Measurements from ENCODE around the gene SLC41A3.
"Not testable (repeated sequence)": the region's sequence is repeated elsewhere in the genome, so short reads cannot be mapped to it uniquely, and the experiment has no call there.

SLC41A3 gene

GRCh38 chr3:126082362-126083137 is 1.4 kb downstream of the SLC41A3 start:
- DNase-seq (ENCODE audit: low read depth): no peak

GRCh38 chr3:126081618-126082361 is 2.1 kb downstream of the SLC41A3 start:
- DNase-seq (ENCODE audit: low read depth): no peak

- DNase-seq (ENCODE audit: low read depth): no peak
Observed at GRCh38 chr3:126080970-126081369, 3.0 kb downstream of the SLC41A3 start.

GRCh38 chr3:126078866-126079265 is 5.1 kb downstream of the SLC41A3 start:
- no peak for DNase-seq (ENCODE audit: low read depth)

GRCh38 chr3:126077754-126078153 is 6.2 kb downstream of the SLC41A3 start:
- DNase-seq (ENCODE audit: low read depth): no peak

- DNase-seq (ENCODE audit: low read depth): no peak
Observed at GRCh38 chr3:126076140-126076539, 7.8 kb downstream of the SLC41A3 start.

- DNase-seq (ENCODE audit: low read depth): no peak
Observed at GRCh38 chr3:126070146-126070545, 13.8 kb downstream of the SLC41A3 start.

- DNase-seq (ENCODE audit: low read depth): no peak
Observed at GRCh38 chr3:126067959-126068358, 16.0 kb downstream of the SLC41A3 start.

- DNase-seq (ENCODE audit: low read depth): not testable (repeated sequence)
Observed at GRCh38 chr3:126066676-126067075, 17.2 kb downstream of the SLC41A3 start.

- DNase-seq (ENCODE audit: low read depth): no peak
Observed at GRCh38 chr3:126065876-126066275, 18.0 kb downstream of the SLC41A3 start.

- DNase-seq (ENCODE audit: low read depth): no peak
Observed at GRCh38 chr3:126064627-126065258, 19.2 kb downstream of the SLC41A3 start.

- no peak for DNase-seq (ENCODE audit: low read depth)
Observed at GRCh38 chr3:126063358-126063965, 20.5 kb downstream of the SLC41A3 start.

- no peak for DNase-seq (ENCODE audit: low read depth)
Observed at GRCh38 chr3:126061301-126062032, 22.5 kb downstream of the SLC41A3 start.

GRCh38 chr3:126060613-126061145 is 23.2 kb downstream of the SLC41A3 start:
- no peak for DNase-seq (ENCODE audit: low read depth)

- DNase-seq (ENCODE audit: low read depth): no peak
Observed at GRCh38 chr3:126058666-126059065, 25.3 kb downstream of the SLC41A3 start.

GRCh38 chr3:126057936-126058335 is 26.0 kb downstream of the SLC41A3 start:
- DNase-seq (ENCODE audit: low read depth): no peak

- DNase-seq (ENCODE audit: low read depth): no peak
Observed at GRCh38 chr3:126057501-126057819, 26.5 kb downstream of the SLC41A3 start.

GRCh38 chr3:126056681-126057500 is 27.0 kb downstream of the SLC41A3 start:
- no peak for DNase-seq (ENCODE audit: low read depth)

- no peak for DNase-seq (ENCODE audit: low read depth)
Observed at GRCh38 chr3:126056088-126056487, 27.8 kb downstream of the SLC41A3 start.

GRCh38 chr3:126054870-126055269 is 29.1 kb downstream of the SLC41A3 start:
- DNase-seq (ENCODE audit: low read depth): no peak

Data from fibroblast of the conjunctiva (primary cell).